Liver (tissue), 9 donors: ENCODE data around the gene PLAC1. TPM values are rescaled to one million over a fixed set of nuclear protein-coding genes. Genes with fewer than 3 reads are reported as not detected.

Source experiments
- DNase-seq: peaks from one replicate; pipeline ENCODE4 v3.0.0-alpha.2; 2017; ENCODE audit warnings: low spot score
- H3K27ac ChIP-seq, 2 donors: one replicate each; pipeline ENCODE4 v1.7.0; 2013; ENCODE audit warnings: inconsistent platforms in 2 of 2, low read length in 2 of 2, control low read depth in 1 of 2, low read depth in 1 of 2, mild to moderate bottlenecking in 1 of 2
- H3K27me3 ChIP-seq, 4 donors: one replicate each; pipeline versions ENCODE4 v1.6.1 to v1.7.0; 2013; ENCODE audit warnings: low read length in 3 of 4, inconsistent platforms in 1 of 4, mild to moderate bottlenecking in 1 of 4, moderate library complexity in 1 of 4; ENCODE audit not compliant: control insufficient read depth in 4 of 4, insufficient read depth in 4 of 4
- H3K36me3 ChIP-seq, 4 donors: one replicate each; pipeline versions ENCODE4 v1.6.1 to v1.7.0; 2013; ENCODE audit warnings: low read length in 3 of 4, mild to moderate bottlenecking in 3 of 4, low read depth in 1 of 4, moderate library complexity in 1 of 4; ENCODE audit not compliant: control insufficient read depth in 4 of 4, insufficient read depth in 3 of 4
- H3K4me1 ChIP-seq, 4 donors: one replicate each; pipeline versions ENCODE4 v1.6.1 to v1.7.0; 2013; ENCODE audit warnings: low read length in 3 of 4, mild to moderate bottlenecking in 3 of 4, moderate library complexity in 1 of 4; ENCODE audit not compliant: control insufficient read depth in 4 of 4, insufficient read depth in 4 of 4
- H3K4me3 ChIP-seq, 3 donors: one replicate each; pipeline versions ENCODE4 v1.6.1 to v1.7.0; 2013; ENCODE audit warnings: low read length in 3 of 3, control low read depth in 1 of 3, low read depth in 1 of 3, mild to moderate bottlenecking in 1 of 3
- H3K9ac ChIP-seq, 2 donors: one replicate each; pipeline ENCODE4 v1.7.0; 2013; ENCODE audit warnings: low read length in 2 of 2, mild to moderate bottlenecking in 2 of 2, moderate library complexity in 2 of 2, control low read depth in 1 of 2, low read depth in 1 of 2
- H3K9me3 ChIP-seq, 4 donors: one replicate each; pipeline versions ENCODE4 v1.6.1 to v1.7.0; 2013; ENCODE audit warnings: low read length in 3 of 4; ENCODE audit not compliant: control insufficient read depth in 4 of 4
- EGR1 ChIP-seq, 2 donors: IDR thresholded peaks; 2 replicates each; pipeline ENCODE4 v1.6.1; 2016 to 2018; ENCODE audit warnings: antibody characterized with exemption in 2 of 2, low read depth in 2 of 2
- FOXA1 ChIP-seq: IDR thresholded peaks from 2 replicates; pipeline ENCODE4 v1.6.1; 2016; ENCODE audit warnings: antibody characterized with exemption
- FOXA2 ChIP-seq: IDR thresholded peaks from 2 replicates; pipeline ENCODE4 v1.6.1; 2016; ENCODE audit warnings: antibody characterized with exemption
- GABPA ChIP-seq, 2 donors: IDR thresholded peaks in 1 of 2; conservative IDR thresholded peaks in 1 of 2; 2 replicates each; pipeline ENCODE4 v1.6.1; 2016; ENCODE audit warnings: antibody characterized with exemption in 2 of 2, mild to moderate bottlenecking in 1 of 2, moderate library complexity in 1 of 2
- HNF4A ChIP-seq, 2 donors: conservative IDR thresholded peaks; 2 replicates each; pipeline ENCODE4 v1.6.1; 2016; ENCODE audit warnings: antibody characterized with exemption in 2 of 2, mild to moderate bottlenecking in 2 of 2
- HNF4G ChIP-seq: IDR thresholded peaks from 2 replicates; pipeline ENCODE4 v1.6.1; 2016; ENCODE audit warnings: antibody characterized with exemption
- MAX ChIP-seq: IDR thresholded peaks from 2 replicates; pipeline ENCODE4 v1.6.1; 2016; ENCODE audit warnings: antibody characterized with exemption
- NR2F2 ChIP-seq: IDR thresholded peaks from 2 replicates; pipeline ENCODE4 v1.6.1; 2016; ENCODE audit warnings: antibody characterized with exemption
- RAD21 ChIP-seq, 2 donors: IDR thresholded peaks; 2 replicates each; pipeline ENCODE4 v1.6.1; 2016; ENCODE audit warnings: antibody characterized with exemption in 2 of 2, mild to moderate bottlenecking in 2 of 2
- REST ChIP-seq: IDR thresholded peaks from 2 replicates; pipeline ENCODE4 v1.6.1; 2016; ENCODE audit warnings: antibody characterized with exemption, mild to moderate bottlenecking
- RXRA ChIP-seq, 2 donors: IDR thresholded peaks; 2 replicates each; pipeline ENCODE4 v1.6.1; 2017 to 2018; ENCODE audit warnings: antibody characterized with exemption in 2 of 2, mild to moderate bottlenecking in 1 of 2
- SP1 ChIP-seq: IDR thresholded peaks from 2 replicates; pipeline ENCODE4 v1.6.1; 2018; ENCODE audit warnings: antibody characterized with exemption, mild to moderate bottlenecking
- TAF1 ChIP-seq: conservative IDR thresholded peaks from 2 replicates; pipeline ENCODE4 v1.6.1; 2016; ENCODE audit warnings: antibody characterized with exemption, mild to moderate bottlenecking
- YY1 ChIP-seq: IDR thresholded peaks from 2 replicates; pipeline ENCODE4 v1.6.1; 2016; ENCODE audit warnings: antibody characterized with exemption, mild to moderate bottlenecking
- ZBTB33 ChIP-seq: IDR thresholded peaks from 2 replicates; pipeline ENCODE4 v1.6.1; 2016; ENCODE audit warnings: antibody characterized with exemption
- WGBS: extraction: QIAGEN DNeasy Blood & Tissue Kit; methylation state at CpG from one replicate; pipeline ENCODE4 v1.1.7; 2013; 5-methylcytosine and 5-hydroxymethylcytosine counted together
- polyA plus RNA-seq, 2 donors: library from polyadenylated mRNA; stranded (reverse) in 1 of 2; unstranded in 1 of 2; fragments of 200-250 nt in 1 of 2; fragments of >200 nt in 1 of 2; fragmentation: Nextera tagmentation in 1 of 2; extraction: Ambion mirVana in 1 of 2; gene quantifications; one replicate each; pipeline versions ENCODE4 v1.2.1 to v1.2.3, GENCODE V29; 2013 to 2015
- total RNA-seq, 2 donors: library from RNA; depleted of rRNA; stranded (reverse); fragments of >200 nt; gene quantifications; one replicate each; pipeline ENCODE4 v1.2.3, GENCODE V29; 2014
- TF ChIP-seq, protein P1 (sequence below): fragments of 150-350 bp; IDR thresholded peaks from 2 replicates; pipeline ENCODE4 v1.5.1; 2017; ENCODE audit warnings: improper control_type of control experiment, low read depth, low read length; ENCODE audit not compliant: missing input control
- TF ChIP-seq, protein P2 (sequence below): IDR thresholded peaks from 2 replicates; pipeline ENCODE4 v1.6.1; 2016; ENCODE audit warnings: antibody characterized with exemption
- donor health status: healthy.
- donor health status: healthy.
- donor health status: healthy.
- donor health status: healthy.
- donor health status: healthy.

The PLAC1 gene
- total and polyA plus RNA-seq, 4 donors: not detected

DNA sequence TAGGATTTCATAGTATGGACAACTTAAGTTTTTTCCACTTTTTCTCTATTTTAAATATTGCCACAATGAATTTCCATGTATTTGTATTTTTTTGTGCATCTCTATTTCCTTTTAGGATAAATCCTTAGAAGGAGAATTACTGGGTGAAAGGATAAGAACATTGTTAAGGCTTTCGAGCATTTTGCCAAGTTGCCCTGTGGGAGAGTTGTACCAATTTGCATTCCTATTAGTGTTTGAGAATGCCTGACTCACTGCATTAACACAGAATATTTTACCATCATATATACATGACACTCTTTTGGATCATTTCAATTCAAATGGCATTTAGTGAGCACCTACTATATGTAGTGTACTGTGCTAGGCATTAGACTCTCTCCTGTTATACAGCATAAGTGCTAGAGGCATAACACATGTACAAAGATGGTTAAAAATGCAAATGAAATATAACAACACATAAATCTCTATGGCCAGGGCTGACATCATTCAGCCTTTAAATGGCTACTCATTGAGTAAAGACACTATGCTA lies 57.0 kb downstream of the PLAC1 start:
- Histone ChIP-seq H3K9me3 (no peaks in the 10 kb centered on the region), H3K4me3 (no peak overlapping the region), H3K36me3 (no peaks in the 10 kb centered on the region), H3K4me1 (no peaks in the 10 kb centered on the region), H3K27me3 (peaks cover 0 to 3% (median 0%) of the 10 kb centered on the region in 4 donors), H3K27ac (no peak overlapping the region), H3K9ac (no peak overlapping the region)
- TF ChIP-seq, protein P1, sequence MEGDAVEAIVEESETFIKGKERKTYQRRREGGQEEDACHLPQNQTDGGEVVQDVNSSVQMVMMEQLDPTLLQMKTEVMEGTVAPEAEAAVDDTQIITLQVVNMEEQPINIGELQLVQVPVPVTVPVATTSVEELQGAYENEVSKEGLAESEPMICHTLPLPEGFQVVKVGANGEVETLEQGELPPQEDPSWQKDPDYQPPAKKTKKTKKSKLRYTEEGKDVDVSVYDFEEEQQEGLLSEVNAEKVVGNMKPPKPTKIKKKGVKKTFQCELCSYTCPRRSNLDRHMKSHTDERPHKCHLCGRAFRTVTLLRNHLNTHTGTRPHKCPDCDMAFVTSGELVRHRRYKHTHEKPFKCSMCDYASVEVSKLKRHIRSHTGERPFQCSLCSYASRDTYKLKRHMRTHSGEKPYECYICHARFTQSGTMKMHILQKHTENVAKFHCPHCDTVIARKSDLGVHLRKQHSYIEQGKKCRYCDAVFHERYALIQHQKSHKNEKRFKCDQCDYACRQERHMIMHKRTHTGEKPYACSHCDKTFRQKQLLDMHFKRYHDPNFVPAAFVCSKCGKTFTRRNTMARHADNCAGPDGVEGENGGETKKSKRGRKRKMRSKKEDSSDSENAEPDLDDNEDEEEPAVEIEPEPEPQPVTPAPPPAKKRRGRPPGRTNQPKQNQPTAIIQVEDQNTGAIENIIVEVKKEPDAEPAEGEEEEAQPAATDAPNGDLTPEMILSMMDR: no peak
- TF ChIP-seq, protein P2, sequence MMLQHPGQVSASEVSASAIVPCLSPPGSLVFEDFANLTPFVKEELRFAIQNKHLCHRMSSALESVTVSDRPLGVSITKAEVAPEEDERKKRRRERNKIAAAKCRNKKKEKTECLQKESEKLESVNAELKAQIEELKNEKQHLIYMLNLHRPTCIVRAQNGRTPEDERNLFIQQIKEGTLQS: no peak
- TF ChIP-seq REST (no peak), HNF4A (conservative IDR thresholded peaks at IDR 0.05) (no peak), FOXA2 (no peak), RAD21 (IDR thresholded peaks at IDR 0.05) (no peak), FOXA1 (no peak), YY1 (no peak), GABPA (IDR thresholded peaks at IDR 0.05 in 1 of 2, conservative IDR thresholded peaks at IDR 0.05 in 1 of 2) (no peak), ZBTB33 (no peak), TAF1 (no peak), MAX (no peak), RXRA (IDR thresholded peaks at IDR 0.05) (no peak)
- 97% methylated on average over 1 of the region's 1 CpG for WGBS
- no peak for DNase-seq

DNA sequence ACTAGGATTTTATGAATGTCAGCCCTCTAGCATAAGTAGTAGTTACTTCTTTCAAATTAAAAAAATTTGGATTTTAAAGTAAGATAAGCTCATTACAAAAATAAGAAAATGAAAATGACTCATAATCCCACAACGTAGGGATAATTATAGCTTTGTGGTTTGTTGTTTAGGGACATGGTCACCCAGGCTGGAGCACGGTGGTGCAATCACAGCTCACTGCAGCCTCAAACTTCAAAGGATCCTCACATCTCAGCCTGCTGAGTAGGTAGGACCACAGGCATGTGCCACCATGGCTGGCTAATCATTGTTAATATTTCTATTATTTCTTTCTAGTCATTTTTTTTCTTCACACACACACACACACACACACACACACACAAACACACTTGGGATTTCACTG lies 57.6 kb downstream of the PLAC1 start:
- 40% methylated on average over 2 of the region's 2 CpGs for WGBS
- no peak overlapping the region for H3K27ac ChIP-seq
- TF ChIP-seq SP1: no peak
- no peak for TF ChIP-seq ZBTB33
- no peak for TF ChIP-seq TAF1
- no peak for TF ChIP-seq EGR1 (IDR thresholded peaks at IDR 0.05; ENCODE audit: low read depth in 2 of 2)
- TF ChIP-seq MAX: no peak
- no peak for TF ChIP-seq GABPA (IDR thresholded peaks at IDR 0.05 in 1 of 2, conservative IDR thresholded peaks at IDR 0.05 in 1 of 2)
- TF ChIP-seq FOXA2: no peak
- TF ChIP-seq HNF4A (conservative IDR thresholded peaks at IDR 0.05): no peak
- TF ChIP-seq HNF4G: no peak
- TF ChIP-seq, protein P2: no peak
- no peak for TF ChIP-seq NR2F2
- TF ChIP-seq RAD21 (IDR thresholded peaks at IDR 0.05): no peak
- TF ChIP-seq, protein P1: no peak

More for the DNA sequence above, 57.6 kb downstream of the PLAC1 start:
- H3K4me3 ChIP-seq: no peak overlapping the region
- H3K9me3 ChIP-seq: no peaks in the 10 kb centered on the region
- H3K9ac ChIP-seq: no peak overlapping the region
- peaks cover 0 to 3% (median 0%) of the 10 kb centered on the region in 4 donors for H3K27me3 ChIP-seq
- DNase-seq: no peak
- no peaks in the 10 kb centered on the region for H3K36me3 ChIP-seq
- no peaks in the 10 kb centered on the region for H3K4me1 ChIP-seq
